ENCODE data around the gene SLC27A4. TPM values are rescaled to one million over a fixed set of nuclear protein-coding genes. Genes with fewer than 3 reads are reported as not detected.

The SLC27A4 gene
- total RNA-seq, 4 donors from 2014 or later, result 4.6 to 22.7 (median 9.5) TPM

- H3K4me3 ChIP-seq, result peak overlapping the region in 1 of 2 donors; percentile 95
- TF ChIP-seq POLR2A (IDR thresholded peaks at IDR 0.05) (no peak), CTCF (IDR thresholded peaks at IDR 0.05) (no peak)
- H3K27me3 ChIP-seq, result no peaks in the 10 kb centered on the region
- no peaks in the 10 kb centered on the region for H3K9me3 ChIP-seq
- DNase-seq, result no peak
- intact Hi-C loops (cut with DNase I; ENCODE audit: low total_unique reads), result no loop called here
- no peak overlapping the region for H3K27ac ChIP-seq
- H3K36me3 ChIP-seq, result no peaks in the 10 kb centered on the region
- peaks cover 0 to 17% of the 10 kb centered on the region in 2 donors for H3K4me1 ChIP-seq
Measured at GRCh38 chr9:128323791-128324190, 16.5 kb upstream of the SLC27A4 start.

GRCh38 chr9:128324401-128324800 lies 15.9 kb upstream of the SLC27A4 start:
- no peak for DNase-seq
- Histone ChIP-seq H3K9me3 (no peaks in the 10 kb centered on the region), H3K4me3 (no peak overlapping the region), H3K27ac (no peak overlapping the region), H3K36me3 (no peaks in the 10 kb centered on the region), H3K27me3 (no peaks in the 10 kb centered on the region), H3K4me1 (peaks cover 0 to 17% of the 10 kb centered on the region in 2 donors)
- intact Hi-C loops (cut with DNase I; ENCODE audit: low total_unique reads), result no loop called here
- TF ChIP-seq POLR2A (IDR thresholded peaks at IDR 0.05) (no peak), CTCF (IDR thresholded peaks at IDR 0.05) (no peak)

GRCh38 chr9:128325629-128326028 lies 14.7 kb upstream of the SLC27A4 start:
- no peaks in the 10 kb centered on the region for H3K36me3 ChIP-seq
- H3K27me3 ChIP-seq, result no peaks in the 10 kb centered on the region
- H3K4me3 ChIP-seq, result no peak overlapping the region
- H3K9me3 ChIP-seq, result no peaks in the 10 kb centered on the region
- no peak for TF ChIP-seq CTCF (IDR thresholded peaks at IDR 0.05)
- TF ChIP-seq POLR2A (IDR thresholded peaks at IDR 0.05), result no peak
- no peak overlapping the region for H3K27ac ChIP-seq
- intact Hi-C loops (cut with DNase I; ENCODE audit: low total_unique reads), result no loop called here
- H3K4me1 ChIP-seq, result peaks cover 0 to 17% of the 10 kb centered on the region in 2 donors
- no peak for DNase-seq

- DNase-seq, result no peak
- no peak overlapping the region for H3K27ac ChIP-seq
- no peaks in the 10 kb centered on the region for H3K4me1 ChIP-seq
- H3K9me3 ChIP-seq, result no peaks in the 10 kb centered on the region
- H3K27me3 ChIP-seq, result no peaks in the 10 kb centered on the region
- H3K4me3 ChIP-seq, result no peak overlapping the region
- intact Hi-C loops (cut with DNase I; ENCODE audit: low total_unique reads), result no loop called here
- no peaks in the 10 kb centered on the region for H3K36me3 ChIP-seq
- no peak for TF ChIP-seq POLR2A (IDR thresholded peaks at IDR 0.05)
Measured at GRCh38 chr9:128333451-128333869, 6.9 kb upstream of the SLC27A4 start.

- DNase-seq, result no peak
- Histone ChIP-seq H3K27me3 (no peaks in the 10 kb centered on the region), H3K27ac (no peak overlapping the region), H3K9me3 (no peaks in the 10 kb centered on the region), H3K36me3 (no peaks in the 10 kb centered on the region), H3K4me3 (no peak overlapping the region), H3K4me1 (no peaks in the 10 kb centered on the region)
- intact Hi-C loops (cut with DNase I; ENCODE audit: low total_unique reads), result no loop called here
- no peak for TF ChIP-seq POLR2A (IDR thresholded peaks at IDR 0.05)
- no peak for TF ChIP-seq CTCF (IDR thresholded peaks at IDR 0.05)
Measured at GRCh38 chr9:128335161-128335560, 5.2 kb upstream of the SLC27A4 start.

- no peaks in the 10 kb centered on the region for H3K9me3 ChIP-seq
- no peaks in the 10 kb centered on the region for H3K36me3 ChIP-seq
- intact Hi-C loops (cut with DNase I; ENCODE audit: low total_unique reads), result no loop called here
- peaks cover 0 to 3% of the 10 kb centered on the region in 2 donors for H3K4me1 ChIP-seq
- no peak overlapping the region for H3K27ac ChIP-seq
- H3K27me3 ChIP-seq, result no peaks in the 10 kb centered on the region
- H3K4me3 ChIP-seq, result no peak overlapping the region
- no peak for DNase-seq
- no peak for TF ChIP-seq CTCF (IDR thresholded peaks at IDR 0.05)
- no peak for TF ChIP-seq POLR2A (IDR thresholded peaks at IDR 0.05)
Measured at GRCh38 chr9:128335914-128336313, 4.4 kb upstream of the SLC27A4 start.

Data from uterus (tissue), 4 donors.